A673 (cell line): ENCODE results near the gene TDG.

Source experiments
- CTCF ChIP-seq: fragments of 300-800, 200-600 bp; sonication (generic); conservative IDR thresholded peaks from 2 replicates; pipeline ENCODE4 v1.5.1; 2017; ENCODE audit warnings: low read depth, mild to moderate bottlenecking, antibody characterized with exemption, low read length, moderate library complexity, mixed read lengths
- EZH2 ChIP-seq: fragments of 200-600 bp; sonication (generic); IDR thresholded peaks from 2 replicates; pipeline ENCODE4 v1.6.1; 2017; ENCODE audit warnings: borderline replicate concordance, low read depth, mild to moderate bottlenecking, mixed read lengths, antibody characterized with exemption, low read length; ENCODE audit not compliant: poor library complexity, severe bottlenecking

GRCh38 chr12:103958621-103959020 is 7.1 kb upstream of the TDG start:
- TF ChIP-seq CTCF (no peak), EZH2 (no peak)
